GM15510 (cell line): ENCODE results near the gene ITIH2.

Experiments used
- POLR2A ChIP-seq: IDR thresholded peaks from 3 replicates; pipeline ENCODE4 v1.6.1; 2011; ENCODE audit warnings: borderline replicate concordance; ENCODE audit not compliant: insufficient read length; ENCODE audit errors: extremely low read depth

Gene ITIH2

GRCh38 chr10:7717767-7718166 lies 14.7 kb downstream of the ITIH2 start:
- TF ChIP-seq POLR2A = no peak

GRCh38 chr10:7718685-7719084 lies 15.6 kb downstream of the ITIH2 start:
- TF ChIP-seq POLR2A = no peak

GRCh38 chr10:7720478-7720877 lies 17.4 kb downstream of the ITIH2 start:
- TF ChIP-seq POLR2A = no peak

GRCh38 chr10:7722927-7723529 lies 19.9 kb downstream of the ITIH2 start:
- TF ChIP-seq POLR2A = no peak

GRCh38 chr10:7734821-7735220 lies 31.7 kb downstream of the ITIH2 start:
- no peak for TF ChIP-seq POLR2A

GRCh38 chr10:7738536-7739407 lies 35.7 kb downstream of the ITIH2 start:
- no peak for TF ChIP-seq POLR2A

GRCh38 chr10:7744307-7744706 lies 41.2 kb downstream of the ITIH2 start:
- no peak for TF ChIP-seq POLR2A

- TF ChIP-seq POLR2A = no peak
These were observed 47.1 kb downstream of the ITIH2 start for GRCh38 chr10:7750222-7750621.

GRCh38 chr10:7752251-7752650 lies 49.1 kb downstream of the ITIH2 start:
- no peak for TF ChIP-seq POLR2A

- no peak for TF ChIP-seq POLR2A
These were observed 52.0 kb downstream of the ITIH2 start for GRCh38 chr10:7755103-7755502.

GRCh38 chr10:7756360-7756992 lies 53.4 kb downstream of the ITIH2 start:
- TF ChIP-seq POLR2A = no peak

GRCh38 chr10:7763929-7764328 lies 60.8 kb downstream of the ITIH2 start:
- no peak for TF ChIP-seq POLR2A

- no peak for TF ChIP-seq POLR2A
These were observed 63.1 kb downstream of the ITIH2 start for GRCh38 chr10:7766241-7766640.

GRCh38 chr10:7767209-7767608 lies 64.1 kb downstream of the ITIH2 start:
- no peak for TF ChIP-seq POLR2A

- no peak for TF ChIP-seq POLR2A
These were observed 65.3 kb downstream of the ITIH2 start for GRCh38 chr10:7768417-7768816.

- no peak for TF ChIP-seq POLR2A
These were observed 71.0 kb downstream of the ITIH2 start for GRCh38 chr10:7773845-7774801.

GRCh38 chr10:7776777-7777176 lies 73.7 kb downstream of the ITIH2 start:
- TF ChIP-seq POLR2A = no peak
